Epidermal melanocyte (primary cell): ENCODE measurements around the gene GRAP2.
"Not testable (repeated sequence)": the region's sequence is repeated elsewhere in the genome, so short reads cannot be mapped to it uniquely, and the experiment has no call there.

ENCODE experiments used
- DNase-seq: peaks from one replicate; pipeline ENCODE4 v3.0.0; 2011; ENCODE audit warnings: low spot score; ENCODE audit not compliant: insufficient read length

GRAP2 gene

DNA sequence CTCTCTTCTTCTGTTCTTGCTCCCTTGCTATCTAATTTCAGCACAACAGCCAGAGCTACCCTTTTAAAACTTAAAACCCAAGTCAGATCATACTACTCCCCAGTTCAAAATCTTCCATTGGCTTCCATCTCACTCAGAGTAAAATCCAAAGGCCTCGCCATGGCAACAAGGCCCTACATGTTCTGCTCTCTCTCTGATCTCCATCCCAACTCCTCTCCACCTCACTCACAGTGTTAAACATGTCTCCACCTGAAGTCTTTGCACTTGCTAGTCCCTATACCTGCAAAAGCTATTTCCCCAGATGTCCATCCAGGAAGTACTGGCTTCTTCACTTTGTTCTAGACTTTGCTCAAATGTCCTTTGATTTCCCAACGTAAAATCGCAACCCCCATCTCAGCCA is 3.0 kb upstream of the GRAP2 start:
- no peak for DNase-seq

DNA sequence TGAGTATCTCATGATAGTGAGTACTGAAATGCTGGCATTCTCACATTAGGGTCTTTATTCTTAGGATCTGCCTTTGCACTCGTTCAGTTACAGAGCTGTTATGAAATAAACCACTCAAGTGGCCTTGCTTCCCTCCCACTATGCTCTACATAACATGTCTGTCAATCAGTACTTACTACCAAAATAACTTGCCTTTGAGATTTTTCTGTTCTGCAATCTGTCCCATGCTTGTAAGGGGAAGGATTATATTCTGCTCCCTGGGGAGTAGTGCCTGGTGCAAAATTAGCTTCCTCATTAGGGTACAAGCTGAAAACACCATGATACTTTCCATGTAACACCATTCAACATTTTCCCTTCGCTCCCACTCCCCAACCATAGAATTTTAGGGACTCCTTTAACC is 1.9 kb upstream of the GRAP2 start:
- no peak for DNase-seq

DNA sequence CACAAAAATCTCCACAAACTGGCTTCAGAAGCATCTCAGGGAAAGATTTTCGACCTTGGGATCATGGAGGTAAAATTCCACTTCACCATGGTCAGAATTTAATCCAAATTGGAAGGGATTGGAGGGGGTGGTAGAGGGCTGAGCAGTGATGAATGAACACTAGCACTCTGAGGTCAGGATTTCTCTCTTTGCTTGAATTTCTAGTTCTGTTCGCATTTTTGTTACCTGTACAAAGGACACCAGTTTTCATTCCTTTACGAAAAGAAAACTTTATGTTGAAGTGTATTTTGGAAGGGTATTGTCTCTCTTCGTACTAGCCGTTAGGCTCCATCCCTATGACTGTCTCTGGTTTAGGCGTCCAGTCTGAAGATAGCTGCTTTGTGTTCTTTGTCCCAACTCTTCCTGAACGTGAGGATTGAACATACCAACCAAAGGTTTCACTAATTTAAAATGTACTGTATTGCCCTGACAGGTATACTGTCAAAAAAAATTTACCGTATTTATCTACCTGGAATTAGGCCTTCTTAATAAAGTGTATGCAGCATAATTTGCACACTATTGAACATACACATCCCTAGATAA is 772 bp downstream of the GRAP2 start:
- DNase-seq, result no peak

DNA sequence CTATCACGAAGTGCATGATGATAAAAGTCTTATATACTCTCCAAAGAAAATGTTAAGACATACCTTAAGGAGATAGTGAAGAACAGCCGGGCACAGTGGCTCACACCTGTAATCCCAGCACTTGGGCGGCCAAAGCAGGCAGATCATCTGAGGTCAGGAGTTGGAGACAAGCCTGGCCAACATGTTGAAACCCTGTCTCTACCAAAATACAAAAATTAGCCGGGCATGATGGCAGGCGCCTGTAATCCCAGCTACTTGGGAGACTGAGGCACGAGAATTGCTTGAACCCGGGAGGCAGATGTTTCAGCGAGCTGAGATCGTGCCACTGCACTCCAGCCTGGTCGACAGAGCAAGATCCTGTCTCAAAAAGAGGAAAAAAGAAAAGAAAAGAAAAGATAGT is 3.1 kb downstream of the GRAP2 start:
- DNase-seq, result not testable (repeated sequence)

DNA sequence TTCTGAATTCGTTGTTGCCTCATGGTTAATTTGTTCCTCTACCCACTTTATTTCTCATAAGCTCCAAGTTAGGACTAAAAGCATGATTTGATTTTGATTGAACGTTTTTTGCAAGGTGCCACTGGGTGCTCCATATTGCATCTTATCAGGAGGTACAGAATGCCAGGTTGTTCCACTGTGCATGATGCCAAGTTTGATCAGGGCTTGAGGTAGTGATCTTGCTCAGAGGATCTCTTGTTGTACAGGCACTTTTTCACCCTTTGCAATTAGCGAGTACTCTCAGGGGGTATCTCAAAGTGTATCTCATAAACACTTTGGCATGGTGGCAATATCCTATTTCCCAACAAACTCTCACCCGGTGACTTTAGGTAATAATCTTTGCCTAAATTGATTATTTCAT is 4.0 kb downstream of the GRAP2 start:
- DNase-seq, result no peak

DNA sequence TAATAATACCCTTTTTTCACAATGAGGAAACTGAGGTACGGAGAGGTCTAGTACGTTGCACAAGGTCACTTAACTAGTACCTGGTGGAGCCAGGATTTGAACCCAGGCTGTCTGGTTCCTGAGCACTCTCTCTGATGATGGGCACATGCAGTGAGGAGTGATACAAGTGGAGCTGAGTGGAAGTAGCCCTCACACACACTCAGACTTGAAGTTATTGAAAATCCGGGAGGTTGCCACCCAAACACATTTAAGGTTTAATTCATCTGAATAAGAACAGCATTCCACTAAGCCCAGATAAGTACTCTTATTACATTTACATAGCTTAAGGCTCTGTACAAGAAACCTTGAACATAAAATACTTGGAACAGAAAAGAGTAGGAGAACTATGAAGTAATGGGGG is 4.8 kb downstream of the GRAP2 start:
- no peak for DNase-seq

DNA sequence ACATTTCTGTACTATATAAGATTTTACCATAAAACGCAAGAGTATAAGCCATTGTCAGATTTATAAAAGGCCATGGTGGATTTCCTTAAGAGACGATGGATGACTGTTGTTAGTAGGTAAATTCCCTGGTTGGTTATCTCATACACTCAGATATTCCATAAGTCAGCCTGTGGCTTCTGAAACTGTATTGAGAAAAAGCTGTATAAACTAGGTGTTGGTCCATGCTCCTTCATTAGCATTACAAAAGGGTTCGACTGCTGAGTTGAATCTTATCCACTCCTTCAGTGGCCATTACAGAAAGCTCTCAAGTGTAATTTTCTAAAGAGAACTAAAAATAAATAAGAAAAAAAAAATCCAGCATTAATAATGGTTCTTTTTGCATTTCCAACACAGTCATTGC is 5.3 kb downstream of the GRAP2 start:
- no peak for DNase-seq

DNA sequence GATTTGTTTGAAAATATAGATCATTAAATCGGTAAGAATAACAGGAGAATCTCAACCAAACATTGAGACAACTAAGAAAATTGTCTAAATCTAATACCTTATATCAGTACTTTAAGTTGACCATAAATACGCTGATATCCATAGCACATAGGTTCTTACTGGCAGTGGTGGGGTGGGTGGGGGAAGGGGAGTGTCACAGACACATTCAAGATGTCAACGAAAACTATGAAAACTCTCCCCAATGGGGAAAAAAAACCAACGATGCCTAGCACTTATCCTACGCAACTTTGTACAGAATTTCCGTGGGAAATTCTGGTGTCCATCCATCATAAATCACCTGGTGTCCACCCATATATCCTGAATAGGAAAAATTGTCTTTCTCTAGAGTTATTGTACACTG is 6.2 kb downstream of the GRAP2 start:
- DNase-seq, result no peak

DNA sequence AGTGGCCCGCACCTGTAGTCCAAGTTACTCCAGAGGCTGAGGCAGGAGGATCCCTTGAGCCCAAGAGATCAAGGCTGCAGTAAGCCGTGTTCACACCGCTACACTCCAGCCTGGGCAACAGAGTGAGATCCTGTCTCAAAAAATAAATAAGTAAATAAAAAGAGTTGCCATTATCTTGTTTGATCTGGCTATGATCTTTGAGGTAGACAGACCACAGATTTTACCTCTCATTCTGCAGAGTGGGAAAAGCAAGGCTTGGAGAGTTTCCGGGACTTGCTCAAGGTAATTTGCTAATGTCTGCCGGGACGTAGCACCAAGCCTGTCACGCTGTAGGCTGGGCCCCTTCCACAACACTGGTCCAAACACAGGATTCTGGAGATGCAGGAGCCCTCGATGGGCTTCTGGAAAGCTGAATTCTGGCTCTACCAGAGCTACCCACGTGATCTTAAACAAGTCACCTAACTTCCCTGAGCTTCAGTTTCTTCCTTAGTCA is 6.8 kb downstream of the GRAP2 start:
- no peak for DNase-seq

DNA sequence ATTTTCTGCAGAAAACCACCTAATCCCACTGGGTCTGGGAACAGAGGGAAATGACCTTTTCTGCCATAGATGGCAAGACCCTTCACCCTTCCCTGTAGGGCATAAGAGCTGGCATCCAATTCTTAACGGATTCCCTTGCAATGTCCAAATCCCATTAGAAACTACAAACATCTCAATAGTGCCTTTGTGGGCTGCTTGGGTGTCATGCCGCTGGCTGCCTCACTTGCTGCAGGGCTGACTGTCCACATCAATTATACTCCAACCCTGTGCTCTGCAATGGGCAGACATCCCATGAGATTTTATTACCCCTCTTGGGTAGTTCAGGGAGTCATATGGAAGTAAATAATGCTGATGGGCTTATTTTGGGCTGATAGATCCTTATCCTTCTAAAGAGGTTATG is 7.3 kb downstream of the GRAP2 start:
- DNase-seq, result peak; percentile 52

DNA sequence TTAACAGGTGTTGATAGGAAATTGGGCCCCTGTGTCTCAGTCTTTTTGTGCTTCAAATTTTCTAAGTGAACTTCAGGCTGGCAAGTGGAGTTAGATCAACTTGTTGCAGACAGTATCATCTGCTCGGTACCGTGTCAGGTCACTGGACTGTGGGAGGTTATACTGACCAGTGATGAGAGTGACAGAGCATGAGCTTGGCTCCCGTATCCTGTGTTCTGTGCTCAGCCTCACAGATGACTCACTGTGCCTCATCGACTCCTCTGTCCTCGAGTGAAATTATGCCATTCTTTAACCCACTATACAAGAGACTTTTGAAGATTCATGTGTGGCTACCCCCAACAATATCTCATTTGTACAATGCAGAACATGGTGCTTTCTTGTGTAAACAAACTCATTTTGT is 7.9 kb downstream of the GRAP2 start:
- DNase-seq, result no peak

DNA sequence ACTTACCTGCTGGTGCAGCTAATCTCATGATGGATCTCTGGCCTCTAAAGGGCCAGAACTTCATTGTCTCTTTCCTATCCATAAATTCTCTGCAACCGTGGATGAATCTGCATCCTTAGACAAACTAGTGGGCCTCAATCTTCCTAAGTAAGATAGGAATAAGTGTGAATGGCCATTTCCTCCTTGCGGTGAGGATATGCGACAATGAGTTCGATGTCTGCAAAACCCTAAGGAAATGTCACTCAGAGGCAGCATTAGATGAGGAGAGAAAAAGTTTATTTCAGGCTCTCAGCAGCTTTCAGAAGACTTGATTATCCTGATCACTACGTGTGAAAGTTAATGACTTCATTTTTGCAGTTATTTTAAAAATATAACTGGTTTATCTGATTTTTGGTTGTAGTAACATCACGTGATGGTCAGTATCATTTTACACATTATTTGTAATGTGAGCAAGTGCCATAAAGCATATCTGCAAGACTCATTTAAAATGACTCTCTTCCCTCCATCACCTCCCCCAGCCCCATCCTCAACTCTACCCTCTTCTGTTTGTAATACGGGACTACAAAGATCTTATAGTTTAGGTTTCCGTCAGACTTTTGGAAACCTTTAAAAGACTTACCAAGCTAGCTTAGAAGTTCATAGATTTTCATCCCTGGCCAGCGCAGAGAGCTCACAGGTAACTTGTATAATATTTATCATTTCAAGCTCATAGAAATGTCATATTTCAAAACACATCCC is 10.2 kb downstream of the GRAP2 start:
- no peak for DNase-seq

DNA sequence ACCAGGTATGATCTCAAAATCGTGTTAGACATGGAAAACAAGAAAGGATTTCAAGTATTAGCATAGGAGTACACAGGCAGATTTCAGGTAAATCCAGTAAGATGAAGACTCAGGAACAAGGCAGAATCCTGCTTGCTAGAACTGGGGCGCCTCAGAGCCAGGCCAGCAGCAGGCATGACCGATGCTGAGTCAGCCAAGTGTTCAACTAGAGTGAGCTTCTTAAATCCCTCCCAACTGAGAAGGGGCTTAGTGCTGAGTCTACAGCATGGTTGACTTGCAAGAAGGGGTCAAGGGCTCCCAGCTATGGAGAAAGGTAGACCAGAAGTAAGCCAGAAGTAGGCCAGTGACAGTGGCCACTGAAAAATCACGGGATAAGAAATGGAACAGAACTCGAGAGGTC is 12.4 kb downstream of the GRAP2 start:
- no peak for DNase-seq

DNA sequence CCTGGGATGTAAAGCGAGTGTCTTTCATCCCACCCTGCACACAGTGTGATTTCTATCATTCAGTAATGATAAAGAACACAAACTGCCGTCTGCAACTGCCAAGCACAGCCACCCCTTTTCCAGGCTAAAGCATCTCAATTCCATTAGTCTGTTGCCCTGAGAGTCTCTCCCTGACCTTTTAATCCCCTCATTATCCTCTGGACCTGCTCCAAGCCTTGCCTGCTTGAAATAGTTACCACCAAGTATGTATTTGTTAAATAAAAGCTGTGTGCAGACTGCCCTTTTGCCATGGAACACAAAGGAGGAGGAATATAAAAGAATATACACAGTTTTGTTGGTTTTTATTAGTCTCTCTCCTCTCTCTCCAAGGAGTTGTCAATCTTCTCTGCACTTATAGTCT is 13.0 kb downstream of the GRAP2 start:
- DNase-seq, result no peak

DNA sequence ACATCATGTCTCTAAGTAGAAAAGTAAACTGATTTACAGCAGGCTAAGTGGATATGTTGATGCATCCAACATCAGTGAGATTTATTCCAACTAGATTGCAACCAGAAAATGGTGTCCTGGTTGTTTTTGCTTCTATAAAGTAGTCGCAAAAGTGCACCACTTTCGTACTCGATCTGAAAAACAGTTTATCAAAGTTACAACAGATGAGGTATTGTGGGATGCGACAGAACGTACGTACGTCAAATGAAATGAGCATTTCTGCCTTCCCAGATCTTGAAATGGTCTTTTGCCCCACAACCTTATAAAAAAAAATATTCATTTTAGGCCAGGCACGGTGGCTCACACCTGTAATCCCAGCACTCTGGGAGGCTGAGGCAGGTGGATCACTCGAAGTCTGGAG is 13.7 kb downstream of the GRAP2 start:
- no peak for DNase-seq

DNA sequence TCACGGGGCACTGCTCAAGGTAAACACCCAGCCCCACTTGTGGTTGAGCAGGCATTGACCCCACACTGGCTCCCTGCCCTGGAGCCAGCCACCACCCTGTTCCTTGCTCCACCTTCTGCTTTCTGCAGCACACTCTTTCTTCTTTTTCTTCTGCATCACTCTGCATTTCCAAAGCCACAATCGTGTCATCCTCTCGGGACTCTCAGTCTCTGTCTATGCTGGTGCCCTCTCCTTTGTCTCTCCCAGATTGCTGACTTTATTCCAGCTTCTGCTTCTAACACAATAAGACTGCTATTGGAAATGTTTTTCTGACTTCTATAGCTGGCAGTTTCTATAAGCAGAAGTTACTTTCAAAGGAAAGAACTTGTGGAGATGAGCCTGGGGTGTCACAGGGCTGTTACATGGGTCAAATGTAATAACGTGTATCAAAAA is 14.4 kb downstream of the GRAP2 start:
- no peak for DNase-seq

DNA sequence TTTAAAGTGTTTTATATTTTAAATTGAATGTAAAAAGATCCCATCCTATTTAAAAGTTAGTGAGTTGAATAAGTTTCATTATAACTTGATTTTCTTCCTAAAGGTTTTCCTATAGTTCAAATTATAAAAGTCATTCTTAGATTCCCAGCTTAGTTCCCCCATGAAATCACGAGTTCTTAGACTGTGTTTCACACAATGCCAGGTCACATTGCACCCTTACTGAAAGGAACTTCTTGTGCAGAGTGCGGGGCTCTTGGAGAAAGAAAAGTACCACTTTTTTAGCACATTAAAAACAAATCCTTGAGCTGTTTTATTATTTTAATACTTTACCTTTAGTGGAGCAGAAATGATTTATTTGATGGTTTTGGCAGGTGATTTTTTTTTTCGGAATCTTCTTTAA is 15.6 kb downstream of the GRAP2 start:
- no peak for DNase-seq

DNA sequence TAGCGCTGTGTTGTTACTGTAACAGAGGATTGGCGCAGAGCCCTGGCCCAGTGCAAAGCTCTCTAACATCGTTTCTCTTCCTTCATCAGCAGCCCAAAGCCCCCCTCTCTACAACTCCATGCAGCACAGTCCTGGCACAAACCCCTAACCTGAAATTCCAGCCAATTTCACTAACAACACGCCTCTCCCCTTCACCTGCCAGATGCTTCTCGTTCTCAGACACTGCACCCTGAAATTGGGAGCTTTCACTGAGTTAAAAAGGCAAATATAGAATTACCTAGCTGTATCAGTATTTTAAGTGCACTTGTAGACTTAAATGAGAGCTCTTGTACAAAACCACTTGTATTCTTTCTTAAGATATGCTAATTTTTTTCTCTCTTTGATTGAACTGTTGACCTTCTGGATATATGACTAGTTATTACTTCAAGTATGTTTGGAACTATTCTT is 16.3 kb downstream of the GRAP2 start:
- no peak for DNase-seq

DNA sequence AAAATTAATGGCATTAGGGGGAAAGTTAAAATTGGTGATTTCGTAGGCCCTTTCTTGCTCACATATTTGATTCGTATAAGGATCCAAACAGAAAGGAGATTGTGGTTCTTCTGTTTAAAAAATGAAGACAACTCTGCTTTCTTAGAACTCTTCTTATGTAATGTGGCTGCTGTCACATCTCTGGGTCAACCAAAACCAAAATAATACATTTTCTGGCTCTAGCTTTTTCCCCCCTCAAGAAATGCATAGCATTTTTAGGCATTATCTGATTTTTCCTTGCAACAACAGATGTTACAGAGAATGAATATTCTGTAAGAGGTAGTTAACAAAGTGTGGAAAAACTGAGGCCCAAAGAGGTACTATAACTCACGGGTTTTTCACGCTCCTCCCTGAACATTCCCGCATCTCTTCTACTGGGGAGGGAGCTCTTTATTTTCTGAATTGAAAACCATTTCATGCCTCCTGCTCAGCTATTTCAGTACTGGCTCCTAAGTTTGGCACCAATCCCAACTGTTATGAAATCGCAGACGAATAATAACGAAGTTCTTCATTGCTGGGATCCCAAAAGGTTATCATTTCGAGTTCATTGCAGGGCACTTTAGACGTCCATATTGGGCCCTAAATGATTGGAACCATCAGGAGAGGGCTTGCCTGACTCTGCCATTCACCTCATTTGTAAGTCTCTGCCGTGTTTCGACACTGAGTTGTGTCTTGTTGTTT is 17.1 kb downstream of the GRAP2 start:
- DNase-seq, result no peak

DNA sequence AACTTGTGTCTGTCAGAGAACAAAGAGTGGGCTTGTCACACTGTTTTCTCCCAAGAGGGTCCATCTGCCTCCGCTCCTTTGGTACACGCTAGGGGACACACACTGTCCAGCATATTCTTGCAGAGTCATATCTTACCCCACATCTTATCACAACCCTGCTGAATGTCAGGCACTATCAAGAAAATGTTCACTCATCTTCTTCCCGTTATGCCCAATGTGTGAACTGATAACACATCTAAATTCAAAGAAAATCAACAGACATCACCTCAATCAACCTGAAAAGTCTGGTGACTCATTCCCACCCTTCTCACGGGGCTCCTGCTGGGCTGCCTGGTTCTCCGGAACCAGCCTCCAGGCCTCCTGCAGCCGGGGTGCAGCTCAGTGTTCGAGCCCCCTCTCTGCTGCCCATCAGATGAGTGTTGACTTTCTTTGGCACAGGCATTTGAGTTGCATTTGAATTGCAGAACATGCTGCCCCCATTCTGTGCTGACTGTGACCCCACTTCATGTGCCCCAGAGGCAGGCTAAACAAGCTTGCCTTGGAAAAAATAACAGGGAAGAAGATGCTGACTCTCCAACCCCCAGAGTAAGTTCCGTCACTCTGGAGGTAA is 19.4 kb downstream of the GRAP2 start:
- no peak for DNase-seq

DNA sequence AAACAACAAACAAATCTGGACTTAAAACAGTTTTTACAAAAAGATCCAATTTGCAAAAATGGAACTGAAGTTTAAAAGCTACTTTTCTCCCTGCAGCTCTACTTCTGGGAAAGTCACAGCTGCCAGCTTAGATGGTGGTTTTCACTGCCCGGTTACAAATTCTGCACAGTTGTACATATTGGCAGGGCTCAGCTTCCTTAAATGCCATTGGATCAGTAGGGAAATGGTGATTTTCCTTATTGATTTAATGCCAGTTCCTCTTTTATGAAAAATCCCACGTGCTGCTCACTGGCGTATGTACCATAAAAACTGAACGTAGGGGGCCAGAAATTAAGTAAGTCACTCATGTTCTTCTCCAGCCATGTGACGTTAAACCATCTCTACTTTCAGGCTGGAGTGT is 22.8 kb downstream of the GRAP2 start:
- DNase-seq, result no peak

DNA sequence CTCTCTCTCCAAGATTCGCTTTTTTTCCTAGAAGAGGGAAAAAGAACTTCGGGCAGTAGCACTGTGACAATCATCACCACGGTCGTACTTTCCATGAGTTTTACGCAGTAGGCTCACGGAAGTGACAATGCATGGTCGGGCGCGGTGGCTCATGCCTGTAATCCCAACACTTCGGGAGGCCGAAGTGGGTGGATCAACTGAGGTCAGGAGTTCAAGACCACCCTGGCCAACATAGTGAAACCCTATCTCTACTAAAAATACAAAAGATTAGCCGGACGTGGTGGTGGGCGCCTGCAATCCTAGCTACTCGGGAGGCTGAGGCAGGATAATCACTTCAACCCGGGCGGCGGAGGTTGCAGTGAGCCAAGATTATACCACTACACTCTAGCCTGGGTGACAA is 23.4 kb downstream of the GRAP2 start:
- no peak for DNase-seq
